Right forelimb (tissue), 1 donor: ENCODE results near the gene UBE2E3.

Experiments
- DNase-seq: peaks from one replicate; pipeline ENCODE4 v3.0.0-alpha.2; 2018

UBE2E3 gene

DNA sequence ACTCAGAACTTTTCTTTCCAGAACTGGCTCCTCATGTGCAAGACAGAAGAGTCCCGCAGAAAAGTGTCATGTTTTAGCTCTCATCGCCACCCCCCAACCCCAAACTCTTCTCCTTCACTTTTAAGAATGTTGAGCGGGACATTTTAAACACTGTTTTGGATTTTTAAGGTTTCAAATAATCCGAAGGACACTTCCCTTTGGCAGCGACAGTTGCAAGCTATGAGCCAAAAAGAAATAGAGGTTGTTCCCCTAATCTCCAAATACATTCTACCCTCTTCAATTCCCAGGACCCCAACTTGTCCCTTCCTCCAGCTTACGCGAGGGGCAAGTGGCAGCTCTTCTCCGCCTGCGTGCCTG, 678 bp upstream of the UBE2E3 start:
- no peak for DNase-seq

DNA sequence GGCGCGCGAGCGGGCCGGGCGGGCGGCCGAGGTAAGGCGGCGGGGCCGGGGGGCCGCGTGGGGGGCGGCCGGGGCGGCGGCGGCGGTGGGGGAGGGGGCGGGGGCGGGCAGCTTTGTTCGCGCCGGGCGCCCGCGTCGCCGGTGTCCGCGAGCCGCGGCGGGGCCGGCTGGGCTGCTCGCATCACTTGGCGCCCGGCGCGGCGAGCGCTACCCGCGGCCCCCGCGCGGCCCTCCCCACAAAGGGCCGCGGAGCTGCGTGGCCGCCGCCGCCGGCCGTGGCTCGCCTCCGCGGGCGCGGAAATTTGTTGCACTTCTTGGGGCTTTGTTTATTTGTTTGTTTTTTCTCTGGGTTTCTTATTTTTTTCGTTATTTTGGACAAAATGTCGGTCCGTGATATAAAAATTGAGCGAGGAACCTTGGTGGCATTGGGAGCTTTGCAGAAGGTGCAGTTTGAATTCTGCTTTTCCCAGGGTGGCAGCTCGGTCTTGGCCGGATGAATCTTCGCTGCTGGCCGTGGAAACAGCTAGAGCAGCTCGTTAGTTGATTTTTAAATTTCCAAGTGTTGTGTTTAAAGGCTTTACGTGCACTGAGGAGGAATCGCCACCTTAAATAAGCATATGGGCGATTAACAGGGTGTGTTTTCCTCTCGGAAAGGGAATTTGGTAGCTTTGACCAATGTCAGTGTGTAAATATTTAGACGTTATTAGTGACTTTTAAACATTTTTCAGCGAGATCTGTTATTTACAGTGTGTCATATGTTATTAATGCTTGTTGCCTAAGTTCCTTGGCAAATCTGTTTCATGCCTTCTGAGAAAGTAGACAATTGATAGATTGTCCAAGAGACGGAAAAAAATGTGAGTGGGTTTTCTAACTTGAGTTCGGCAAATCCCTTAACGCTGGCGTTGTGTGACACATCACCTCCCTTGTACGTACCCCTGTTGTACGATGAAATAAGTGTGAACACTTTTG, 822 bp downstream of the UBE2E3 start:
- DNase-seq = peak; percentile 50

DNA sequence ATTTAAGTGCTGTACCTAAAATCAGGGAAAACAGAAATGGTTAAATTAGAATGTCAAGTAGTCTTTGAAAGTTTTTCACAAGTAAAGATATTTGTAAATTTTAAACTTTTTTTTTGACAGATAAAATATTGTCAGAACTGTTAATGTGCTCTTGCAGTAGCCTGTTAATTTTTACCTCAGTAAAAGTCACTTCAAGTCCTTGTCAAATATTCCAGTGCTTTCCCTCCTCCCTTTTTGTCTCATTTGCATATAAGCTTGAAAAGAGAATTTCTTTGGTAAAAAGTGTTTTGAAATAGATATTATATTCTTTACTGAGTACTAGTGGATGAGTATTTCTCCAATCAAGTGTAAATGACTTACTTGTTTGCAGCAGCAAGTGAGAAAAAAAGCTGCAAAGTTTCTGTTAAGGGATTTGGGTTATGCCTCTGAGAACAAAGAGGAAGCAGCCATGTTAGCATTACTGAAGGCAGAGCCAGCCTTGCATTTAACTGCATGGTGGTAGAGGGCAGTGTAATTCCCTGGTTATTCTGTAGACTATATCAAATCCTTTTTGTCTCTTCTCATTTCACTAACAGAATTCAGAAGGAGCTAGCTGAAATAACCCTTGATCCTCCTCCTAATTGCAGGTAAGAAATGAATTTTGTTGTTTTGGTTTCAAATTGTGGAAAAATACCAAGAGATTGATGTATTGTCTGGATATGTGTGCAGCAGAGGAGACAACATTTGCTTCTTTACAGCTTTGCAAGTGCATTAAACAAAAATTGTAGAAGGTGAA, 3.2 kb downstream of the UBE2E3 start:
- DNase-seq = no peak

DNA sequence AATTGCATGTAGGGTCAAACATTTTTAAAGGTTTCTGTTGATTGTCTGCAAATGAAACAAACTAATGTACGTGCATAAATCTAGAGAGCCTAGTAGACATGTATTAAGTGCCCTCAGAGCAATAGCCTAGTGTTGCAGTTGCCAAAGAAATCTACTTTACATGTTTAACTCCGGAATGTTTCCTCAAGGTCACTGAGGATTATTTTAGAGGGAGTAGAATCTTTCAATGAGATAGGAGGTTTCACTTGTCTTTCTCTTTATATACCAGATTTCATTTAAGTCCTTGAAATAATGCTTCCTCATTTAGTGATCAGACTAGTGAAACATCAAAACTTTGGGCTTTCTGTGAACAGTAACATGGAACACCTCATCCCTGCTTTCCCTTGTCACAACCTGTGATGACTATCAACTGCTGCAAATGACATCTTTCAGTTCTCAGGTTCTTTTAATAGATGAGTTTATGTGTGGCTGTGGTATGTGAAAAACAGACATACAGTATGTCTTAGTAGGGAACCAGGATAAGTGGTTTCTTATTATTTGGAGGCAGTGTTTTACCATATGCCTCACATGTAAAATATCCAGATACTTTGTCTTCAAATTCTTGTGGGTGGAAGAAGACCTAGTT, 5.5 kb downstream of the UBE2E3 start:
- DNase-seq = no peak

DNA sequence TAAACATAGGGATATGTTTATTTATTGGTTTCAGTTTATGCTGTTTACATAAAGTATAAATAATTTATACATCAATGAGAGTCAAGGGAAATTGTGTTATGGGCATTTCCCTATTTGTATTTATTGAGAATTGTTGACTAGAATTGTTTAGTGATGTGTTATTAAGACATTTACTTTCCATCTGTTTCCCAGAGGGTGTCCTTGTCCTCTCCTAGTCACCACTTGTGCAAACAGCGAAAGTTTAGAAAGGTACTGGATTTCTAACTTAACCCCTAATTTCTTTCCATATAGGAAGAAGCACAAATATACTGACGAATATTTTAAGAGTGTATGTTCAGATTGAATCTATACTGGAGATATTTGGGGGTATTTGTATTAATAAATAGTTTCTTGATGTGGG, 6.7 kb downstream of the UBE2E3 start:
- no peak for DNase-seq

DNA sequence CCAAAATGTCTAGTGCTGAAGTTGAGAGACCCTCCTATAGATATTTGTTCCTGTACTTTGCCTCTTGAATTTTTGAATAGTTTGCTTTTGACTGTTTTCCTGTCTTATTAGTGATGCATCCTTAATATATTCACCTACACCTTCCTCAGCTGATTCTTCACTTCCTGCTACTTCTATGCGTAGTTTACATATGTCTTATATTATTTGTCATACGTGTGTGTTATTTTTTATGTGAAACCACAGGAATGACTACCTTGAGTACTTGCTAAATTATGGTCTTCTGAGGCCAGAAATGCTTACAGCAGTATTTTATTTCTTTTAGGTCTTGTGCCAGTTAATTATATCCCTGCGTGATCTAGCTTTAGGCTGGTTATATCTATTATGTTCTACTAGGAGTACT, 9.9 kb downstream of the UBE2E3 start:
- DNase-seq = no peak

DNA sequence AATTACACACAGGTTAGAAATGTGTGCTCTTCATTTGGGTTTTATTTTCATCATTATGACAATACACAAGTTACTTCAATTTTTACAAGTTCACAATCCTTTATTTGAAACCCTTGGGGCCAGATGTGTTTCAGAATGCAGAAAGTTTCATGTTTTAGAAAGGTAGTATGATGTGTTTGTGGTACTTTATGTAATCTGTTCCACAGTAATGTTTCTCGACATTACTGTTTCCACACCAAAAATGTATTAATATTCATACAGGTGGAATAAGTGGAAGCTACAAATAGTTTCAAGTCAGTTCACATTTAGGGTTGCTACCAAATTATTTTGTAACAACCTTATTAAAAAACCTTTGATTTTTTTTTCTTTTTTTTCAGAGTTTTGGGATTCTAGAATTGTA, 10.4 kb downstream of the UBE2E3 start:
- no peak for DNase-seq

DNA sequence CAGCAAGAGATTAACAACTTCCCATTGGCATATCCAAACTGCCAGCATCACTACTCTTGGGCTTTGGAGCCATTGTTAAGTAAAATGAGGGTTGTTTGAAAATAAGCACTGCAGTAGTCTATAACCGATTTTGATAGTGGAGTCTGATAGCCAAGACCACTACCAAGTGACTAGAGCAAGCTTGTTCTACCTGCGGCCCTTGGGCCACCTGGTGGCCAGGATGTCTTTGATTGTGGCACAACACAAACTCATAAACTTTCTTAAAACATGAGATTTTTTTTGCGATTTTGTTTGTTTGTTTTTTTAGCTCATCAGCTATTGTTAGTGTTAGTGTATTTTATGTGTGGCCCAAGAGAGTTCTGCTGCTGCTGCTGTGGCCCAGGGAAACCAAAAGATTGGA, 11.0 kb downstream of the UBE2E3 start:
- DNase-seq = no peak

DNA sequence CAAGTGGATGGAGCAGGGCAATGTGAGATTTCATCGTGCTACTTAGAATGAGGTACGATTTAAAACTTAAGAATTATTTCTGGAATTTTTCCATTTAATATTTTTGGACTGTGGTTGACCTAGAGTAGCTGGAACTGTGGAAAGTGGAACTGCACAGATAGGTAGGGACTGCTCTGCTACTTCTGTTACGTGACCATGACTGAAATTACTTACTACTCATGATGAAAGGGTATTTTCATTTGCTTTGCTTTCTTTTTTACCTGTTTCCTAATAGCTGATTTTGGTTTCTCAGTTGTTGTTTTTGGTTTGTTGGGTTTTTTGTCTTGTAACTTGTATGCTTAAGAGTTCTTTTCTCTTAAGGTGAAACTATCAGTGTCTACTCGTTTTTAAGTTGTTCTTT, 11.4 kb downstream of the UBE2E3 start:
- no peak for DNase-seq

DNA sequence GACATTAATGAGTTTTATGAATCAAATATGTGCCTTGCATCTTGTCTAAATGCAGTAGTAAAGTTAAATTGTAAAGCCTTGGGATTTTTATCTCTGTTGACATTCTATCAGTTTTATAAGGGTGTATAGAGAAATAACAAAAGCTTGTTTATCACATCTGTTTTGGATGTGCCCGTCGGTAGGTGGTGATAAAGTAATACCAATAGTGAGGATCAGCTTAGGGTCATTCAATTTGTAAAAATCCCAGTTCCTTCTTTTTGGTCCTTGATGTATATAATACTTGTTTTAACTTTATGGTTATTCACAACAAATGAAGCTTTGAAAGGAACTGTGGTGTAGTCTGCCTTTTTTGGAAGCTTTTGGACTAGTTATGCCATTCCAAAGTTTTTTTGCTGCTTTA, 12.6 kb downstream of the UBE2E3 start:
- DNase-seq = no peak

DNA sequence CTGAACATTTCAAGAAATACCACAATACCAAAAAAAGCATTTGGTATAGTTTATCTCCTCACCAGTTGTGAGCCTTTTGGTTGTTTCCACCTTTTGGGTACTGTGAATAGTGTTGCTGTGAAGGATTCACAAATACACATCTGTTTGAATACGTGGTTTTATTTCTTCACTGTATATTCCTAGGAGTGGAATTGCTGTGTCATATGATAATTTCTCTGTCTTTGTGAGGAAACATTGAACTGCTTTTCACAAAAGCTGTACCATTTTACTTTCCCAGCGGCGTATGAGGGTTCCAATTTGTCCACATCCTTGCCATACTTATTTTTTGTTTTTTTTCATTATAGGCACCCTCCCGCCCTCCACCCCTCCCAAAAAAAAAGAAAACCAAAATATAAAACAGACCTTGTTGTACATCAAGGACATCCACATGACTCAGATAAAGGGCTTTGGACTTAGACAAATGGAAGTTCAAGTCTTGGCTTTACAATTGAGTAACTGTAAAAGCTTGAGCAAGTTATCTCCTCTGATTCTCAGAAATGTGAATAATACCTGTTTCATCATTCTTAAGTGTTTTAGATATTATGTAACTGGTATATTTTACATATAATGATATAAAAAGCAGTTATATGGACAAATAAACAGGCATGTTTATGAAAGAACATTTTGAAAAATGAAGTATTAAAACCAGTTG, 19.0 kb downstream of the UBE2E3 start:
- no peak for DNase-seq

DNA sequence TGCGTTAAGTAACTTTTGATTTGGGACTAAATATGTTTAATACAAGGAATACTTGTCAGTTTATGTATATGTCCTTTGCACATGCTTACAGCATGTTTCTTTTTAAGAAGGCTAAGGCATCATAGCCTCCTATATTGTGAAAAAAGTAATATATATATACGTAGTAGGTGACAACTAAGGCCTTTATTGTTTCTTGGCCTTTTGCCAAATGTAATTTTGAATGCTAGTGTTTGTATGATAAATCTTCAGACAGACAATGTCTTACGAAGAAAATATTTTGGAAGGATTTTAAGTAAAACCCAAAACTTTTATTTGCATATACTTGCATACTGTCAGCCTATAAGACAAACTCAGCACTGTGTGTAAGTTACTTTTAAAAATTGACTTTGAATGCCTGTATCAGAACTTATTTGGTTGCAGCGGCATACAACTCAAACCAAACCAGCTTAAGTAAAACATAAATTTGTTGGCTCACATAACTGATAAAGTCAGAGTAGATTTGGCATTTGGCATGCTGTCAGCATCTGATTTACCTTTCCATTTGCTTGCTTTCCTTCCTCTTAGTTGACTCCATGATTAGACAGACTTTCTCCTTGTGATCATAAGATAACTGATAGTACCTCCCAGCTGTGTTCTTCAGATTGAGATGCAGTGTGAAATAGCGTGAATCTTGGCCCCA, 24.4 kb downstream of the UBE2E3 start:
- DNase-seq = no peak

DNA sequence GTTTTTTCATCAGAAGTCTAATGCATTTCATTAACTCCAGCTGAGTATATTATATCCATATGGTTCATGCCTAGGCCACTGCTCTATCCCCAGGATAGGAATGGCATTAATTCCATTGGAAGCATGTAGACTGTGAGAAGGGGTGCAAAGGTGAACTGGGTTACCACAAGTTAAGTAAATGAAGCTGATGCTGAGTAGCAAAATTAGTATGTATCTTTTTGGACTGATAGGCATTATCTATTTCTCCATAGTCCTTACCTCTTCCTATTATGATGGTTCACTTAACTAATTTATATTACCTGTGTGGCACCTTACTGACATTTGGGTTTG, 24.9 kb downstream of the UBE2E3 start:
- no peak for DNase-seq

DNA sequence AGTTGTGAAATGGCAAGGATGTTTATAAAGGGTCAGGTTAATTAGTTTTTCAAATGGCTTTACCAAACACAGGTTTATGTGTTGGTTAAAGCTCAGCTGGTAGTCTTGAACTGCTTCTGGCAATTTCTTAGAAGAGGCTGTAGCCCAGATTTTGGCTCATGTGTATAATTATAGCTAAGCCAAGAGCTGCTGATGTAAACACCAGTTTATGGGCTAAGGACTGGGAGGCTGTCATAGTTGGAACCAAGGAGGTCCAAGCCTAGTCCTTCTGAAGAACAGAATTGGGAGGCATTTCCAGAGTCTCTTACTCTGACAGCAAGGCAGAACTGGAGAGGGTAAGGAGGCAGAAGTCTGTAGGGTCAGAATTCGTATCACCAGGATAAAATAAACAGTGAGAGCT, 25.4 kb downstream of the UBE2E3 start:
- no peak for DNase-seq

DNA sequence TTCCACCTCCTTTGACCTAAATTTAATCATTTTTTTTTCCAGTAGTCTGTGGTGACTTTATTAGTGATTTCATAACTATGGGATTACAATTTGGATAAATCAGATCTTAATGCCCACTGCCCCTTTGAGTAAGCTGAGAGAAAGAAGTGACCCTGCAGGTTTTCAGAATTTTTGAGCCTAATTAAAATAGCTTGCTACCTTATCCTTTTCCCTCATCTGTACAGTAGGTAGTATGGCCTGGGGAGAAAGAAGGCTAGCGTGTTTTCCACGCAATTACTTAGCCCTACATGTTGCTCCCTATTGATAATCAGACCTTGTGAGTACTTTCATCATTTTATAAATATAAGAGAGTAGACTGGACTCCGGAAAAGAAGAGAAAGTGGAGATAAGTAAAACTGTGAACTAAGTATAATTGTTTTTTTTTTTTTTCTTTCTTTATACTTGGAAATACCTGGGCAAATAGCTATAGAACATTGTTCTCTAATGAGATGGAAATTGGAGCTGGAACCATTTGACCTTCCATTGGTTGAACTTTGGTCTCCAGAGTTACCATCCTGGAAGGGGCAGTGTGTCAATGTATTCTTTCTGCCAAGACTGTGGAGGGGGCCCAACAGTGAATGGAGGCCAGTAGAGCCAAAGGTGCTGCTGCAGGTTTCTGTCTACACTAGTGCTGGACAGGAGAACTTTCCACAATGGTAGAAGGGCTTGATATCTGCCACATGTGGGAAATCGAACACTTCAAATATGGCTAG, 26.9 kb downstream of the UBE2E3 start:
- DNase-seq = no peak

DNA sequence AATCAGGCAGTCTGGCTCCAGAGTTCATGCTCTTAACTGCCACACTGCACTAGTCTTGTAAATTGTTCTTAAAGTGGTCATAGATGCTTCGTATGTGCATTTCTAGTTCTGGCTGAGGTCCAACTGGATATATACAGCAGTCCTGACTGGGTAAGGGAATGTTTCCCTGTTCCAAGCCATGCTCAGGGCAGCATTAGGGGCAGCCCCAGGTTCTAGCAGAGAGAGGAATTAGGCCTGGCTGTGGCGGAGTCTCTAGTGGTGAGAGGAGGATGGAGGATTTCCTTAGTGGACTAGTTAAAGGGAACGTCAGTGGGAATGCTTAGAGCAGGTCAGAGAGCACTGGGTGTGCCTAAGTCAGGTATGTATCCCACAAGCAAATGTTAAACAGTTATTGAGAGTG, 28.0 kb downstream of the UBE2E3 start:
- no peak for DNase-seq

DNA sequence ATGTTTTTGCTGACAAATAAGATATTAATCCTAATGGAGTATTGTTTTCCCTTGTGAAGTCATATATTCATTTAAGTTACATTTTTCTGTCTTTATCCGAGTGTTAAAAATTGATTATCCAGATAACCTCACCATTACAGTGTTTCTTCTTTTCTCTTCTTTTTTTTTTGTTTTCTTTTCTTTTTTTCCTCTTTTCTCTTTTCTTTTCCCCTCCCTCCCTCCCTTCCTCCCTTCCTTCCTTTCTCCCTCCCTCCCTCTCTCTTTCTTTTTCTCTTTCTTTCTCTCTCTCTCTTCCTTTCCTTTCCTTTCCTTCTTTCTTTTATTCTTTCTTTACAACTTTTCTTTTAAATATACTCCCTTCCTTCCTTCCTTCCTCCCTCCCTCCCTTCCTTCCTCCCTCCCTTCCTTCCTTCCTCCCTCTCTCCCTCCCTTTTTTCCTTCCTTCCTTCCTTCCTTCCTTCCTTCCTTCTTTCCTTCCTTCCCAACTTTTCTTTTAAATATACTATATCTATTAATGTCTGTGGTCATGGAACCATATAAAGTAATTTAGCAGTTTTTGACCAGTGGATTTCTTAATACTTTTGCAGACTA, 40.9 kb downstream of the UBE2E3 start:
- no peak for DNase-seq

DNA sequence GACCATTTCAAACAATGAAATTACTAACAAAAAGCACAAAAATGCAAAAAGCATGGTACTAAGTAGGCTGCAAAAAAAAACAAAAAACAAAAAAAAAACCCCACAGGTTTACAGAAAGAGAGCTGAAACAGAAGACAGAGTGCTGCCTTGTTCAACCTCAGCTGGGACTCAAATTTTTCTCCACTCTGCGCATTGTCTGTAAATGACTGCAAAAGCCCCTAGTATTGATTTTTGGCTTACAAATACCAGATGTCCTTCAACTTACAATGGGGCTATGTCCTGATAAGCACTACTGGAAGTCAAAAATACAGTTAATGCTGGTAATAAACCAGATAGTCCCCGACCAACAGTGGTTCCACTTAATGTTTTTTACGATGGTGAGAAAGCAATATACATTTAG, 42.2 kb downstream of the UBE2E3 start:
- DNase-seq = no peak

DNA sequence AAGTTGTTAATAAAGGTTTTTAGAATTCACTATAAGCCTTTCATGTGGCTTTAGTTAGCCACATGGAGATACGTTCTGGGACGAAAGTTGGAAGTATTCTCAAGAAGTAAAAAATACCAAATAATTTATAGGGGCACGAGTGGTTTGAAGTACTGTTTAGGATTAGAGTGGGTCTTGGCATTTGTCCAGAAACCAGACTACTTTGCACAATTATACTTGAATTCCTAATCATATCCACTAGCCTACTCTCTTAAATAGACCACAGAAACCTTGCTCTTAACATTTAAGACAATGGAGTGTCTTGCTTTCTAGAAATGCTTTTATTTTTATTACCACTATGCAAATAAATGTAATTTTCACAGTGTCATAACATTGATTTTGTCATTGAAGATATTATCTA, 44.6 kb downstream of the UBE2E3 start:
- no peak for DNase-seq

DNA sequence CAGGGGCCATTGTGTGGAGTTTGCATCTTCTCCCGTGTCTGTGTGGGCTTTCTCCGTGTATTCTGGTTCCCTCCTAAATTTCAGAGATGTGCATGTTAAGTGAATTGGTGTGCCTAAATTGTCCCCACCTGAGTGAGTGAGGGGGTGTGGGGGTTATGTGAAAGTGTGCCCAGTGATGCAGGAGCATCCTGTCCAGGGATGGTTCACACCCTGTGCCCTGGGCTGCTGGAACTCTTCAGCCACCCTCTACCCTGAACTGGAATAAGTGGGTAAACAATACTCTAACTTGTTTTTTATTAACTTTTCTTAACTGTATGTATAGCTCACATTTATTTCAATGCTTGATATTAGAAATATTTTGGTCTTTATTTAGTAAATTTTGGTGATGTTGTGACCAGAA, 56.0 kb downstream of the UBE2E3 start:
- no peak for DNase-seq

DNA sequence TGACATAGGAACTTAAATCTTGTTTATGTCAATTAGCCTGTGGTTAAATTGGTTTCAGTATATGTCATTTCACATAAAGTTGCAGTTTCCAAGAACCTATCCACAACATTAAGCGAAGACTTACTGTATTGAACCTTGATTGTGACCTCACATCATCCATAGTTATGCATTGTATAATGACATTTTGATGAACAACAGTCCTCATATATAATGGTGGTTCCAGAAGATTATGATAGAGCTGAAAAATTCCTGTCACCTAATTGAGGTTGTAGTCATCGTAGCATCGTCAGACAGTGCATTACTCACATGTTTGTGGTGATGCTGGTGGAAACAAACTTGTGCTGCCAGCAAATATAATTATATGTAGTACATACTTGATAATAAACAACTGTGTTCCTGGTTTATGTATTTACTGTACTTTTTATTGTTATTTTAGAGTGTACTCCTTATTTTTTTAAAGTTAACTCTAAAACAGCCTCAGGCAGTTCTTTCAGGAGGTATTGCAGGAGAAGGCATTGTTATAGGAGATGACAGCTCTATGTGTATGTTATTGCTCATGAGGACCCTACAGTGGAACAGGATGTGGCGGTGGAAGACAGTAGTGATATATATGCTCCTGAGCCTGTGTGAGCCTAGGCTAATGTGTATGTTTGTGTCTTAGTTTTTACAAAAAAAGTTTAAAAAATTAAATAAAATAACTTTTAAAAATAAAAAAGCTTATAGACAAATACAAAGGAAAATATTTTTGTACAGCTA, 56.6 kb downstream of the UBE2E3 start:
- DNase-seq = no peak
